Measurements from ENCODE around the gene TRMT11. TPM values are rescaled to one million over a fixed set of nuclear protein-coding genes. Genes with fewer than 3 reads are reported as not detected.

Gene TRMT11
- polyA plus RNA-seq, 1 of the 3 experiments (the other 2 are of a cell fraction), result 15.0 TPM

GRCh38 chr6:126077810-126078776, 91.8 kb downstream of the TRMT11 start:
- H3K27ac ChIP-seq (ENCODE audit: low read depth in 2 of 2, low read length in 1 of 2), result peak overlapping the region; percentile 74 to 86; a peak in 3 of 4 replicates
- 39% methylated on average over 11 of the region's 11 CpGs for WGBS (ENCODE audit: low lambda C conversion rate)
- peak overlapping the region; percentile 3; the same call in 1 of the 2 replicates for H2AFZ ChIP-seq (ENCODE audit: low read depth)
- no peaks in the 10 kb centered on the region for H3K9me3 ChIP-seq
- CTCF ChIA-PET, result no interaction called here
- H3K9ac ChIP-seq, result no peak overlapping the region
- DNase-seq, result peak; percentile 48
- POLR2A ChIA-PET, result no interaction called here
- no peaks in the 10 kb centered on the region for H3K27me3 ChIP-seq (ENCODE audit: insufficient read depth)
- no peaks in the 10 kb centered on the region for H3K79me2 ChIP-seq (ENCODE audit: insufficient read depth)
- peaks cover 0 to 16% of the 10 kb centered on the region in 2 experiments; a peak in 3 of 4 replicates for H3K4me1 ChIP-seq (ENCODE audit: control insufficient read depth in 1 of 2, insufficient read depth in 2 of 2, low read depth in 1 of 2, low read length in 1 of 2)
- H3F3A ChIP-seq (replicated peaks; ENCODE audit: insufficient read depth), result no peaks in the 10 kb centered on the region
- no peaks in the 10 kb centered on the region for H3K36me3 ChIP-seq (replicated peaks in 1 of 2; ENCODE audit: control insufficient read depth in 1 of 2, insufficient read depth in 2 of 2, low read length in 1 of 2)
- no peak overlapping the region; a peak in 1 of 4 replicates for H3K4me3 ChIP-seq (ENCODE audit: low read depth in 2 of 2, low read length in 1 of 2)
- no peaks in the 10 kb centered on the region for H3K9me2 ChIP-seq
- H4K20me1 ChIP-seq (ENCODE audit: insufficient read depth), result no peaks in the 10 kb centered on the region
- peak overlapping the region; percentile 21; the same call in 1 of the 2 replicates for H3K4me2 ChIP-seq
- TF ChIP-seq PBX3 (IDR thresholded peaks at IDR 0.05) (peak; percentile 79), ZBTB33 (IDR thresholded peaks at IDR 0.05; ENCODE audit: borderline replicate concordance, low read depth) (no peak), TEAD4 (IDR thresholded peaks at IDR 0.05; ENCODE audit: borderline replicate concordance, insufficient read depth) (peak; percentile 84), RAD21 (IDR thresholded peaks at IDR 0.05; ENCODE audit: low read length) (peak; percentile 5; the same call in 1 of the 2 replicates), EZH2phosphoT487 (IDR thresholded peaks at IDR 0.05; ENCODE audit: borderline replicate concordance, low read depth) (no peak), ELF1 (IDR thresholded peaks at IDR 0.05) (no peak), SIN3A (IDR thresholded peaks at IDR 0.05; ENCODE audit: borderline replicate concordance, low read depth, low read length) (no peak), USF1 (IDR thresholded peaks at IDR 0.05; ENCODE audit: borderline replicate concordance, low read depth) (no peak), CTCF (IDR thresholded peaks at IDR 0.05) (no peak), NFIC (IDR thresholded peaks at IDR 0.05; ENCODE audit: borderline replicate concordance) (peak; percentile 13; the same call in 1 of the 2 replicates), NRF1 (IDR thresholded peaks at IDR 0.05; ENCODE audit: low read depth, low read length) (no peak), GABPA (IDR thresholded peaks at IDR 0.05; ENCODE audit: low read depth) (no peak), FOXJ3 (CRISPR knock-in tag; IDR thresholded peaks at IDR 0.05) (peak; percentile 55; the same call in 1 of the 2 replicates), TCF12 (IDR thresholded peaks at IDR 0.05) (peak; percentile 87), REST (IDR thresholded peaks at IDR 0.05; ENCODE audit: low read depth, low read length) (no peak), POLR2AphosphoS5 (IDR thresholded peaks at IDR 0.05; ENCODE audit: low read depth, low read length) (peak; percentile 83), GATA2 (CRISPR knock-in tag; IDR thresholded peaks at IDR 0.05) (peak; percentile 78), MXI1 (IDR thresholded peaks at IDR 0.05; ENCODE audit: low read depth, low read length) (peak; percentile 66; the same call in 1 of the 2 replicates), EP300 (IDR thresholded peaks at IDR 0.05; ENCODE audit: borderline replicate concordance in 1 of 2, low read depth in 1 of 2, low read length in 1 of 2) (peak; percentile 47 to 98; a peak in 3 of 4 replicates), JUND (IDR thresholded peaks at IDR 0.05) (peak; percentile 54; the same call in 1 of the 2 replicates), CHD2 (IDR thresholded peaks at IDR 0.05; ENCODE audit: low read length, partially characterized antibody) (peak; percentile 88), RCOR1 (IDR thresholded peaks at IDR 0.05; ENCODE audit: low read length) (peak; percentile 99), TAF1 (IDR thresholded peaks at IDR 0.05; ENCODE audit: borderline replicate concordance, low read depth, low read length) (no peak)
